ENCODE measurements around the gene OR6F1. TPM values are rescaled to one million over a fixed set of nuclear protein-coding genes. Genes with fewer than 3 reads are reported as not detected.

The OR6F1 gene
- polyA plus RNA-seq, 5 donors: not detected

Other genes with a start within 250 kb of the OR6F1 start
- under 1 TPM in 4 of 5 donors, not detected in 1; 0.01 to 0.08 (median 0.06) TPM for gene OR2C3, start 180.2 kb downstream of the OR6F1 start, polyA plus RNA-seq (ENCODE audit: insufficient read depth in 1 of 5, insufficient read length in 5 of 5, low replicate concordance in 1 of 5)
- under 1 TPM; 0.09 to 0.81 (median 0.27) TPM for gene GCSAML, start 167.5 kb downstream of the OR6F1 start, polyA plus RNA-seq (ENCODE audit: insufficient read depth in 1 of 5, insufficient read length in 5 of 5, low replicate concordance in 1 of 5)
- not detected for gene OR2G2, start 128.3 kb downstream of the OR6F1 start, polyA plus RNA-seq (ENCODE audit: insufficient read depth in 1 of 5, insufficient read length in 5 of 5, low replicate concordance in 1 of 5)
- not detected for gene OR2G3, start 111.1 kb downstream of the OR6F1 start, polyA plus RNA-seq (ENCODE audit: insufficient read depth in 1 of 5, insufficient read length in 5 of 5, low replicate concordance in 1 of 5)
- gene OR13G1, start 36.9 kb downstream of the OR6F1 start, polyA plus RNA-seq (ENCODE audit: insufficient read depth in 1 of 5, insufficient read length in 5 of 5, low replicate concordance in 1 of 5): not detected
- not detected for gene OR14K1, start 22.0 kb upstream of the OR6F1 start, polyA plus RNA-seq (ENCODE audit: insufficient read depth in 1 of 5, insufficient read length in 5 of 5, low replicate concordance in 1 of 5)
- gene OR14A2, start 31.5 kb upstream of the OR6F1 start, polyA plus RNA-seq (ENCODE audit: insufficient read depth in 1 of 5, insufficient read length in 5 of 5, low replicate concordance in 1 of 5): not detected
- not detected for gene OR1C1, start 43.9 kb upstream of the OR6F1 start, polyA plus RNA-seq (ENCODE audit: insufficient read depth in 1 of 5, insufficient read length in 5 of 5, low replicate concordance in 1 of 5)
- not detected for gene OR14A16, start 107.5 kb upstream of the OR6F1 start, polyA plus RNA-seq (ENCODE audit: insufficient read depth in 1 of 5, insufficient read length in 5 of 5, low replicate concordance in 1 of 5)
- gene OR11L1, start 125.2 kb upstream of the OR6F1 start, polyA plus RNA-seq (ENCODE audit: insufficient read depth in 1 of 5, insufficient read length in 5 of 5, low replicate concordance in 1 of 5): not detected
- gene TRIM58, start 140.5 kb upstream of the OR6F1 start, polyA plus RNA-seq (ENCODE audit: insufficient read depth in 1 of 5, insufficient read length in 5 of 5, low replicate concordance in 1 of 5): 1 to 10 TPM; 2.2 to 5.1 (median 2.6) TPM
- gene OR2W3, start 178.9 kb upstream of the OR6F1 start, polyA plus RNA-seq (ENCODE audit: insufficient read depth in 1 of 5, insufficient read length in 5 of 5, low replicate concordance in 1 of 5): under 1 TPM; 0.28 to 0.82 (median 0.67) TPM
- gene OR2T8, start 203.6 kb upstream of the OR6F1 start, polyA plus RNA-seq (ENCODE audit: insufficient read depth in 1 of 5, insufficient read length in 5 of 5, low replicate concordance in 1 of 5): not detected
- gene OR2AJ1, start 208.2 kb upstream of the OR6F1 start, polyA plus RNA-seq (ENCODE audit: insufficient read depth in 1 of 5, insufficient read length in 5 of 5, low replicate concordance in 1 of 5): not detected
- gene OR2L8, start 232.2 kb upstream of the OR6F1 start, polyA plus RNA-seq (ENCODE audit: insufficient read depth in 1 of 5, insufficient read length in 5 of 5, low replicate concordance in 1 of 5): not detected
- gene OR2AK2, start 248.6 kb upstream of the OR6F1 start, polyA plus RNA-seq (ENCODE audit: insufficient read depth in 1 of 5, insufficient read length in 5 of 5, low replicate concordance in 1 of 5): not detected

Measured in right lung (tissue), 5 donors.